Liver (tissue), 9 donors: ENCODE measurements around the gene CLDN25. TPM values are rescaled to one million over a fixed set of nuclear protein-coding genes. Genes with fewer than 3 reads are reported as not detected.
A peak's percentile ranks its signal among the peaks of the same experiment; 100 is the strongest.

Experiments
- DNase-seq: peaks from one replicate; pipeline ENCODE4 v3.0.0-alpha.2; 2017; ENCODE audit warnings: low spot score
- H3K27ac ChIP-seq, 2 donors: one replicate each; pipeline ENCODE4 v1.7.0; 2013; ENCODE audit warnings: inconsistent platforms in 2 of 2, low read length in 2 of 2, control low read depth in 1 of 2, low read depth in 1 of 2, mild to moderate bottlenecking in 1 of 2
- H3K27me3 ChIP-seq, 4 donors: one replicate each; pipeline versions ENCODE4 v1.6.1 to v1.7.0; 2013; ENCODE audit warnings: low read length in 3 of 4, inconsistent platforms in 1 of 4, mild to moderate bottlenecking in 1 of 4, moderate library complexity in 1 of 4; ENCODE audit not compliant: control insufficient read depth in 4 of 4, insufficient read depth in 4 of 4
- H3K36me3 ChIP-seq, 4 donors: one replicate each; pipeline versions ENCODE4 v1.6.1 to v1.7.0; 2013; ENCODE audit warnings: low read length in 3 of 4, mild to moderate bottlenecking in 3 of 4, low read depth in 1 of 4, moderate library complexity in 1 of 4; ENCODE audit not compliant: control insufficient read depth in 4 of 4, insufficient read depth in 3 of 4
- H3K4me1 ChIP-seq, 4 donors: one replicate each; pipeline versions ENCODE4 v1.6.1 to v1.7.0; 2013; ENCODE audit warnings: low read length in 3 of 4, mild to moderate bottlenecking in 3 of 4, moderate library complexity in 1 of 4; ENCODE audit not compliant: control insufficient read depth in 4 of 4, insufficient read depth in 4 of 4
- H3K4me3 ChIP-seq, 3 donors: one replicate each; pipeline versions ENCODE4 v1.6.1 to v1.7.0; 2013; ENCODE audit warnings: low read length in 3 of 3, control low read depth in 1 of 3, low read depth in 1 of 3, mild to moderate bottlenecking in 1 of 3
- H3K9ac ChIP-seq, 2 donors: one replicate each; pipeline ENCODE4 v1.7.0; 2013; ENCODE audit warnings: low read length in 2 of 2, mild to moderate bottlenecking in 2 of 2, moderate library complexity in 2 of 2, control low read depth in 1 of 2, low read depth in 1 of 2
- H3K9me3 ChIP-seq, 4 donors: one replicate each; pipeline versions ENCODE4 v1.6.1 to v1.7.0; 2013; ENCODE audit warnings: low read length in 3 of 4; ENCODE audit not compliant: control insufficient read depth in 4 of 4
- ATF3 ChIP-seq: IDR thresholded peaks from 2 replicates; pipeline ENCODE4 v1.6.1; 2016; ENCODE audit warnings: antibody characterized with exemption
- CTCF ChIP-seq: fragments of 150-350 bp; IDR thresholded peaks from 2 replicates; pipeline ENCODE4 v1.5.1; 2017; ENCODE audit warnings: improper control_type of control experiment, low read depth, low read length; ENCODE audit not compliant: missing input control
- EGR1 ChIP-seq, 2 donors: IDR thresholded peaks; 2 replicates each; pipeline ENCODE4 v1.6.1; 2016 to 2018; ENCODE audit warnings: antibody characterized with exemption in 2 of 2, low read depth in 2 of 2
- FOXA2 ChIP-seq: IDR thresholded peaks from 2 replicates; pipeline ENCODE4 v1.6.1; 2016; ENCODE audit warnings: antibody characterized with exemption
- GABPA ChIP-seq, 2 donors: IDR thresholded peaks in 1 of 2; conservative IDR thresholded peaks in 1 of 2; 2 replicates each; pipeline ENCODE4 v1.6.1; 2016; ENCODE audit warnings: antibody characterized with exemption in 2 of 2, mild to moderate bottlenecking in 1 of 2, moderate library complexity in 1 of 2
- HNF4A ChIP-seq, 2 donors: conservative IDR thresholded peaks; 2 replicates each; pipeline ENCODE4 v1.6.1; 2016; ENCODE audit warnings: antibody characterized with exemption in 2 of 2, mild to moderate bottlenecking in 2 of 2
- HNF4G ChIP-seq: IDR thresholded peaks from 2 replicates; pipeline ENCODE4 v1.6.1; 2016; ENCODE audit warnings: antibody characterized with exemption
- JUND ChIP-seq, 2 donors: IDR thresholded peaks; 2 replicates each; pipeline ENCODE4 v1.6.1; 2016; ENCODE audit warnings: antibody characterized with exemption in 2 of 2
- MAX ChIP-seq: IDR thresholded peaks from 2 replicates; pipeline ENCODE4 v1.6.1; 2016; ENCODE audit warnings: antibody characterized with exemption
- NR2F2 ChIP-seq: IDR thresholded peaks from 2 replicates; pipeline ENCODE4 v1.6.1; 2016; ENCODE audit warnings: antibody characterized with exemption
- RAD21 ChIP-seq, 2 donors: IDR thresholded peaks; 2 replicates each; pipeline ENCODE4 v1.6.1; 2016; ENCODE audit warnings: antibody characterized with exemption in 2 of 2, mild to moderate bottlenecking in 2 of 2
- REST ChIP-seq: IDR thresholded peaks from 2 replicates; pipeline ENCODE4 v1.6.1; 2016; ENCODE audit warnings: antibody characterized with exemption, mild to moderate bottlenecking
- RXRA ChIP-seq, 2 donors: IDR thresholded peaks; 2 replicates each; pipeline ENCODE4 v1.6.1; 2017 to 2018; ENCODE audit warnings: antibody characterized with exemption in 2 of 2, mild to moderate bottlenecking in 1 of 2
- SP1 ChIP-seq: IDR thresholded peaks from 2 replicates; pipeline ENCODE4 v1.6.1; 2018; ENCODE audit warnings: antibody characterized with exemption, mild to moderate bottlenecking
- TAF1 ChIP-seq: conservative IDR thresholded peaks from 2 replicates; pipeline ENCODE4 v1.6.1; 2016; ENCODE audit warnings: antibody characterized with exemption, mild to moderate bottlenecking
- YY1 ChIP-seq: IDR thresholded peaks from 2 replicates; pipeline ENCODE4 v1.6.1; 2016; ENCODE audit warnings: antibody characterized with exemption, mild to moderate bottlenecking
- ZBTB33 ChIP-seq: IDR thresholded peaks from 2 replicates; pipeline ENCODE4 v1.6.1; 2016; ENCODE audit warnings: antibody characterized with exemption
- WGBS: extraction: QIAGEN DNeasy Blood & Tissue Kit; methylation state at CpG from one replicate; pipeline ENCODE4 v1.1.7; 2013; 5-methylcytosine and 5-hydroxymethylcytosine counted together
- polyA plus RNA-seq, 2 donors: library from polyadenylated mRNA; stranded (reverse) in 1 of 2; unstranded in 1 of 2; fragments of 200-250 nt in 1 of 2; fragments of >200 nt in 1 of 2; fragmentation: Nextera tagmentation in 1 of 2; extraction: Ambion mirVana in 1 of 2; gene quantifications; one replicate each; pipeline versions ENCODE4 v1.2.1 to v1.2.3, GENCODE V29; 2013 to 2015
- total RNA-seq, 2 donors: library from RNA; depleted of rRNA; stranded (reverse); fragments of >200 nt; gene quantifications; one replicate each; pipeline ENCODE4 v1.2.3, GENCODE V29; 2014
- donor health status: healthy.
- donor health status: healthy.
- donor health status: healthy.
- donor health status: healthy.
- donor health status: healthy.

The CLDN25 gene
- total and polyA plus RNA-seq, 4 donors, result not detected

GRCh38 chr11:113774174-113774503 lies 5.5 kb upstream of the CLDN25 start:
- peak overlapping the region; percentile 70 to 100 (median 81) for H3K4me3 ChIP-seq
- H3K27me3 ChIP-seq, result no peaks in the 10 kb centered on the region
- WGBS, result 0% methylated on average over 1 of the region's 1 CpG
- no peak for DNase-seq
- H3K36me3 ChIP-seq, result peaks cover 0 to 3% (median 0%) of the 10 kb centered on the region in 4 donors
- H3K4me1 ChIP-seq, result peaks cover 0 to 13% (median 10%) of the 10 kb centered on the region in 4 donors
- H3K27ac ChIP-seq, result peak overlapping the region in 1 of 2 donors; percentile 82
- H3K9ac ChIP-seq, result peak overlapping the region; percentile 54 to 86
- TF ChIP-seq FOXA2, result no peak
- no peak for TF ChIP-seq RAD21 (IDR thresholded peaks at IDR 0.05)
- TF ChIP-seq EGR1 (IDR thresholded peaks at IDR 0.05; ENCODE audit: low read depth in 2 of 2), result no peak
- no peak for TF ChIP-seq GABPA (IDR thresholded peaks at IDR 0.05 in 1 of 2, conservative IDR thresholded peaks at IDR 0.05 in 1 of 2)
- no peak for TF ChIP-seq ZBTB33
- no peak for TF ChIP-seq NR2F2
- no peak for TF ChIP-seq RXRA (IDR thresholded peaks at IDR 0.05)
- no peak for TF ChIP-seq YY1
- no peak for TF ChIP-seq CTCF
- no peak for TF ChIP-seq REST
- no peak for TF ChIP-seq SP1
- no peak for TF ChIP-seq HNF4A (conservative IDR thresholded peaks at IDR 0.05)
- TF ChIP-seq JUND (IDR thresholded peaks at IDR 0.05), result no peak
- no peak for TF ChIP-seq HNF4G
- TF ChIP-seq TAF1, result no peak
- no peak for TF ChIP-seq ATF3
- TF ChIP-seq MAX, result no peak
- H3K9me3 ChIP-seq, result no peaks in the 10 kb centered on the region
